Right cardiac atrium (tissue), 5 donors: ENCODE measurements around the gene TMC5. TPM values are rescaled to one million over a fixed set of nuclear protein-coding genes. Genes with fewer than 3 reads are reported as not detected.
"Not testable (repeated sequence)": the region's sequence is repeated elsewhere in the genome, so short reads cannot be mapped to it uniquely, and the experiment has no call there.

Source experiments
- ATAC-seq, 2 donors: fragments of 200-7000 bp; cut with Tn5 transposase; one replicate each; pipeline versions ENCODE4 v1.8.0 to v1.9.1; 2020; ENCODE audit warnings: moderate library complexity in 2 of 2, mild to moderate bottlenecking in 1 of 2
- DNase-seq, 3 donors: peaks; one replicate each; pipeline ENCODE4 v3.0.0-alpha.2; 2020
- H3K27ac ChIP-seq: one replicate; pipeline ENCODE4 v1.5.1; 2013; ENCODE audit warnings: mild to moderate bottlenecking, low read length, control low read depth, moderate library complexity
- H3K27me3 ChIP-seq: one replicate; pipeline ENCODE4 v1.6.1; 2013; ENCODE audit not compliant: control insufficient read depth, insufficient read depth
- H3K4me1 ChIP-seq: one replicate; pipeline ENCODE4 v1.6.1; 2013; ENCODE audit warnings: low read length; ENCODE audit not compliant: control insufficient read depth, insufficient read depth
- H3K4me3 ChIP-seq: one replicate; pipeline ENCODE4 v1.5.1; 2013; ENCODE audit warnings: low read length, control low read depth
- H3K9me3 ChIP-seq: one replicate; pipeline ENCODE4 v1.6.1; 2013; ENCODE audit warnings: low read length; ENCODE audit not compliant: control insufficient read depth
- WGBS: extraction: QIAGEN DNeasy Blood & Tissue Kit; methylation state at CpG from one replicate; pipeline ENCODE4 v1.1.7; 2013; 5-methylcytosine and 5-hydroxymethylcytosine counted together
- intact Hi-C, 4 donors: fragments of 100-400 bp; cut with DNase I; formaldehyde crosslinking; loops; one replicate each; pipeline versions ENCODE4 v1.11.0 to v1.14.0; 2022 to 2023
- polyA plus RNA-seq: library from polyadenylated mRNA; stranded (reverse); fragments of 200-250 nt; gene quantifications from one replicate; pipeline ENCODE4 v1.2.3, GENCODE V29; 2013
- total RNA-seq, 4 donors: library from RNA; stranded (reverse); fragmentation: NEBNext Ultra II Directional; extraction: Animal tissue kit (Norgen Biotek cat#: 25700); gene quantifications; one replicate each; pipeline ENCODE4 v1.2.1, GENCODE V29; 2021
- donor health status: healthy with polysubstance abuse.
- donor health status: DM: no; HTN: yes; CAD: no.
- donor health status: DM: no; HTN: no; CAD: no.
- donor health status: DM: no; HTN: yes; CAD: no; lungs with severe emphysema.
- donor health status: DM: yes; HTN: yes; CAD: no.

TMC5 gene
- total and polyA plus RNA-seq, 5 donors, result 0.11 to 0.81 (median 0.41) TPM

GRCh38 chr16:19523559-19524355 is 106.1 kb downstream of the TMC5 start, which contains the start of gene CCP110:
Gene CCP110 (plus strand): TSS chr16:19523942. CDS start chr16:19527882, 3,940 bp downstream.
- ATAC-seq, result peak; percentile 94 to 95
- no peaks in the 10 kb centered on the region for H3K9me3 ChIP-seq
- peak within 1 kb of the TSS; percentile 43 for H3K27ac ChIP-seq
- peak; percentile 98 to 99 (median 98) for DNase-seq
- intact Hi-C loops, result no loop called here
- no peaks in the 10 kb centered on the region for H3K27me3 ChIP-seq
- 1% methylated on average over 51 of the region's 51 CpGs for WGBS
- H3K4me1 ChIP-seq, result peaks cover 6% of the 10 kb centered on the region
- peak within 1 kb of the TSS; percentile 84 for H3K4me3 ChIP-seq

GRCh38 chr16:19524356-19524615 is 106.6 kb downstream of the TMC5 start:
- Histone ChIP-seq H3K4me3 (peak overlapping the region; percentile 84), H3K9me3 (no peaks in the 10 kb centered on the region), H3K27ac (no peak overlapping the region), H3K4me1 (peaks cover 6% of the 10 kb centered on the region), H3K27me3 (no peaks in the 10 kb centered on the region)
- intact Hi-C loops, result no loop called here
- DNase-seq (no peak), ATAC-seq (peak; percentile 0 to 1)
- WGBS, result under 1% methylated on average over 11 of the region's 11 CpGs

GRCh38 chr16:19524616-19525384 is 107.1 kb downstream of the TMC5 start:
- intact Hi-C loops, result no loop called here
- WGBS, result 12% methylated on average over 19 of the region's 19 CpGs
- peak overlapping the region; percentile 84 for H3K4me3 ChIP-seq
- no peak overlapping the region for H3K27ac ChIP-seq
- H3K27me3 ChIP-seq, result no peaks in the 10 kb centered on the region
- no peak for ATAC-seq
- H3K9me3 ChIP-seq, result no peaks in the 10 kb centered on the region
- no peak for DNase-seq
- peaks cover 6% of the 10 kb centered on the region for H3K4me1 ChIP-seq

GRCh38 chr16:19525385-19525723 is 107.7 kb downstream of the TMC5 start:
- ATAC-seq (no peak), DNase-seq (no peak)
- 81% methylated on average over 2 of the region's 2 CpGs for WGBS
- H3K27me3 ChIP-seq, result no peaks in the 10 kb centered on the region
- H3K4me1 ChIP-seq, result peaks cover 6% of the 10 kb centered on the region
- intact Hi-C loops, result no loop called here
- H3K4me3 ChIP-seq, result peak overlapping the region; percentile 84
- H3K27ac ChIP-seq, result no peak overlapping the region
- no peaks in the 10 kb centered on the region for H3K9me3 ChIP-seq

GRCh38 chr16:19527161-19527560 is 109.5 kb downstream of the TMC5 start:
- intact Hi-C loops, result no loop called here
- peaks cover 4% of the 10 kb centered on the region for H3K4me1 ChIP-seq
- ATAC-seq (no peak), DNase-seq (no peak)
- H3K4me3 ChIP-seq, result no peak overlapping the region
- no peaks in the 10 kb centered on the region for H3K9me3 ChIP-seq
- no peaks in the 10 kb centered on the region for H3K27me3 ChIP-seq
- 91% methylated on average over 1 of the region's 1 CpG for WGBS
- no peak overlapping the region for H3K27ac ChIP-seq

GRCh38 chr16:19528666-19529065 is 111.0 kb downstream of the TMC5 start:
- Histone ChIP-seq H3K9me3 (no peaks in the 10 kb centered on the region), H3K27ac (no peak overlapping the region), H3K4me1 (peaks cover 4% of the 10 kb centered on the region), H3K4me3 (no peak overlapping the region), H3K27me3 (no peaks in the 10 kb centered on the region)
- intact Hi-C loops, result no loop called here
- 99% methylated on average over 3 of the region's 3 CpGs for WGBS
- no peak for DNase-seq
- ATAC-seq, result no peak

GRCh38 chr16:19532601-19533000 is 114.9 kb downstream of the TMC5 start:
- DNase-seq, result no peak
- Histone ChIP-seq H3K27me3 (no peaks in the 10 kb centered on the region), H3K9me3 (no peaks in the 10 kb centered on the region), H3K27ac (no peak overlapping the region), H3K4me1 (no peaks in the 10 kb centered on the region), H3K4me3 (no peak overlapping the region)
- intact Hi-C loops, result no loop called here
- ATAC-seq, result no peak
- WGBS, result 88% methylated on average over 1 of the region's 1 CpG

GRCh38 chr16:19540241-19540970 is 122.7 kb downstream of the TMC5 start:
- no peak for DNase-seq
- intact Hi-C loops, result no loop called here
- Histone ChIP-seq H3K4me3 (no peak overlapping the region), H3K4me1 (no peaks in the 10 kb centered on the region), H3K27ac (no peak overlapping the region), H3K9me3 (no peaks in the 10 kb centered on the region), H3K27me3 (no peaks in the 10 kb centered on the region)
- ATAC-seq, result no peak
- 96% methylated on average over 6 of the region's 6 CpGs for WGBS

- no peaks in the 10 kb centered on the region for H3K27me3 ChIP-seq
- no peak for DNase-seq
- no peak overlapping the region for H3K4me3 ChIP-seq
- H3K9me3 ChIP-seq, result no peaks in the 10 kb centered on the region
- WGBS, result 92% methylated on average over 3 of the region's 3 CpGs
- ATAC-seq, result no peak
- no peak overlapping the region for H3K27ac ChIP-seq
- no peaks in the 10 kb centered on the region for H3K4me1 ChIP-seq
- intact Hi-C loops, result no loop called here
Observed at GRCh38 chr16:19542138-19542821, 124.6 kb downstream of the TMC5 start.

- intact Hi-C loops, result not testable (repeated sequence)
- WGBS, result 79% methylated on average over 10 of the region's 10 CpGs
Observed at GRCh38 chr16:19543278-19543996, 125.8 kb downstream of the TMC5 start.

More at GRCh38 chr16:19543278-19543996, 125.8 kb downstream of the TMC5 start:
- not testable (repeated sequence) for H3K4me1 ChIP-seq, DNase-seq, ATAC-seq, H3K9me3 ChIP-seq, H3K27me3 ChIP-seq, H3K4me3 ChIP-seq, H3K27ac ChIP-seq
